H9 (cell line): ENCODE data around the gene ZP1. TPM values are rescaled to one million over a fixed set of nuclear protein-coding genes. Genes with fewer than 3 reads are reported as not detected.

Source experiments
- DNase-seq: peaks from one replicate; pipeline ENCODE4 v3.0.0-alpha.2; 2017
- H2AFZ ChIP-seq: one replicate; pipeline ENCODE4 v1.6.1; 2013; ENCODE audit warnings: mild to moderate bottlenecking, low read length, control low read depth, moderate library complexity
- H2AK5ac ChIP-seq: 2 replicates; pipeline ENCODE4 v1.6.1; 2013; ENCODE audit warnings: low read length, control low read depth, mixed read lengths; ENCODE audit not compliant: insufficient read length
- H2BK120ac ChIP-seq: one replicate; pipeline ENCODE4 v1.6.1; 2013; ENCODE audit warnings: low read depth, mild to moderate bottlenecking, low read length, control low read depth, inconsistent platforms; ENCODE audit not compliant: poor library complexity, severe bottlenecking
- H2BK12ac ChIP-seq: 2 replicates; pipeline ENCODE4 v1.6.1; 2013; ENCODE audit warnings: low read length, control low read depth, mixed read lengths, low read depth; ENCODE audit not compliant: insufficient read length
- H2BK15ac ChIP-seq: 2 replicates; pipeline ENCODE4 v1.6.1; 2013; ENCODE audit warnings: low read depth, low read length, control low read depth
- H2BK20ac ChIP-seq: one replicate; pipeline ENCODE4 v1.6.1; 2013; ENCODE audit warnings: low read depth, mild to moderate bottlenecking, low read length, control low read depth, inconsistent platforms; ENCODE audit not compliant: poor library complexity, severe bottlenecking
- H2BK5ac ChIP-seq: 2 replicates; pipeline ENCODE4 v1.6.1; 2013; ENCODE audit warnings: low read length, control low read depth, mixed read lengths; ENCODE audit not compliant: insufficient read length
- H3K14ac ChIP-seq: 2 replicates; pipeline ENCODE4 v1.6.1; 2013; ENCODE audit warnings: low read length, control low read depth; ENCODE audit not compliant: insufficient read depth
- H3K18ac ChIP-seq: 2 replicates; pipeline ENCODE4 v1.6.1; 2013; ENCODE audit warnings: low read depth, mild to moderate bottlenecking, mixed read lengths, low read length, control low read depth; ENCODE audit not compliant: insufficient read length
- H3K23ac ChIP-seq: 2 replicates; pipeline ENCODE4 v1.6.1; 2013; ENCODE audit warnings: low read length, control low read depth, mixed read lengths, low read depth; ENCODE audit not compliant: insufficient read length
- H3K23me2 ChIP-seq: 2 replicates; pipeline ENCODE4 v1.6.1; 2013; ENCODE audit warnings: low read depth, mild to moderate bottlenecking, mixed read lengths, low read length, control low read depth; ENCODE audit not compliant: insufficient read length, poor library complexity, severe bottlenecking
- H3K27ac ChIP-seq: 2 replicates; pipeline ENCODE4 v1.5.1; 2013; ENCODE audit warnings: low read length, control low read depth, mixed read lengths, low read depth; ENCODE audit not compliant: insufficient read length
- H3K27me3 ChIP-seq: 2 replicates; pipeline ENCODE4 v1.6.1; 2013; ENCODE audit warnings: low read length, control low read depth, inconsistent platforms; ENCODE audit not compliant: insufficient read depth
- H3K4ac ChIP-seq: 2 replicates; pipeline ENCODE4 v1.6.1; 2013; ENCODE audit warnings: low read depth, mild to moderate bottlenecking, control low read depth, inconsistent platforms, low read length, moderate library complexity
- H3K4me1 ChIP-seq: 2 replicates; pipeline ENCODE4 v1.6.1; 2013; ENCODE audit warnings: low read length, control low read depth, inconsistent platforms; ENCODE audit not compliant: insufficient read depth
- H3K4me2 ChIP-seq: 2 replicates; pipeline ENCODE4 v1.6.1; 2013; ENCODE audit warnings: low read length, control low read depth, mixed read lengths; ENCODE audit not compliant: insufficient read length, insufficient read depth
- H3K56ac ChIP-seq: 2 replicates; pipeline ENCODE4 v1.6.1; 2013; ENCODE audit warnings: low read depth, mild to moderate bottlenecking, mixed read lengths, low read length, control low read depth; ENCODE audit not compliant: insufficient read length
- H3K79me1 ChIP-seq: 2 replicates; pipeline ENCODE4 v1.6.1; 2013; ENCODE audit warnings: low read depth, mild to moderate bottlenecking, moderate library complexity, low read length, control low read depth, inconsistent platforms; ENCODE audit not compliant: insufficient read depth, poor library complexity, severe bottlenecking
- H3K79me2 ChIP-seq: 2 replicates; pipeline ENCODE4 v1.6.1; 2013; ENCODE audit warnings: low read length, control low read depth, inconsistent platforms; ENCODE audit not compliant: insufficient read depth
- H3K9ac ChIP-seq: 2 replicates; pipeline ENCODE4 v1.6.1; 2013; ENCODE audit warnings: low read length, control low read depth, mixed read lengths; ENCODE audit not compliant: insufficient read length; ENCODE audit errors: extremely low read depth
- H3K9me3 ChIP-seq: one replicate; pipeline ENCODE4 v1.6.1; 2013; ENCODE audit warnings: low read depth, low read length, inconsistent platforms; ENCODE audit not compliant: control insufficient read depth
- H3T11ph ChIP-seq: one replicate; pipeline ENCODE4 v1.6.1; 2013; ENCODE audit warnings: mild to moderate bottlenecking, low read length, control low read depth, inconsistent platforms
- H4K20me1 ChIP-seq: one replicate; pipeline ENCODE4 v1.6.1; 2013; ENCODE audit not compliant: control insufficient read depth, insufficient read length, insufficient read depth
- H4K5ac ChIP-seq: 2 replicates; pipeline ENCODE4 v1.6.1; 2013; ENCODE audit warnings: low read depth, mild to moderate bottlenecking, mixed read lengths, low read length, control low read depth; ENCODE audit not compliant: insufficient read length
- H4K8ac ChIP-seq: replicated peaks from 2 replicates; pipeline ENCODE4 v1.6.1; 2013; ENCODE audit warnings: low read length, control low read depth, mixed read lengths, low read depth; ENCODE audit not compliant: insufficient read length
- H4K91ac ChIP-seq: 2 replicates; pipeline ENCODE4 v1.6.1; 2013; ENCODE audit warnings: low read depth, mild to moderate bottlenecking, moderate library complexity, mixed read lengths, low read length, control low read depth; ENCODE audit not compliant: insufficient read length
- H3K27ac Mint-ChIP-seq, 3 experiments: 2 replicates in 2 of 3; 3 replicates in 1 of 3; pipeline ENCODE4 v1.8.0; 2020 to 2021; ENCODE audit warnings: mixed read lengths in 3 of 3, mild to moderate bottlenecking in 1 of 3, moderate library complexity in 1 of 3
- H3K27me3 Mint-ChIP-seq: 2 replicates; pipeline ENCODE4 v1.8.0; 2021; ENCODE audit warnings: low read depth, mild to moderate bottlenecking, moderate library complexity, mixed read lengths
- H3K36me3 Mint-ChIP-seq, 3 experiments: 2 replicates in 2 of 3; 3 replicates in 1 of 3; pipeline ENCODE4 v1.8.0; 2020 to 2021; ENCODE audit warnings: low read depth in 3 of 3, mixed read lengths in 3 of 3; ENCODE audit not compliant: insufficient read depth in 1 of 3
- H3K4me1 Mint-ChIP-seq, 2 experiments: 2 replicates each; pipeline ENCODE4 v1.8.0; 2020; ENCODE audit warnings: mixed read lengths in 2 of 2
- H3K4me3 Mint-ChIP-seq, 2 experiments: 2 replicates in 1 of 2; 3 replicates in 1 of 2; pipeline ENCODE4 v1.8.0; 2020 to 2021; ENCODE audit warnings: mild to moderate bottlenecking in 2 of 2, mixed read lengths in 2 of 2, moderate library complexity in 1 of 2
- H3K9me3 Mint-ChIP-seq, 2 experiments: 2 replicates in 1 of 2; 3 replicates in 1 of 2; pipeline ENCODE4 v1.8.0; 2020; ENCODE audit warnings: mild to moderate bottlenecking in 2 of 2, mixed read lengths in 2 of 2, moderate library complexity in 1 of 2
- CTCF ChIP-seq: fragments of 200-600 bp; sonication (generic); conservative IDR thresholded peaks from 3 replicates; pipeline ENCODE4 v1.8.0; 2021; ENCODE audit warnings: antibody characterized with exemption, mild to moderate bottlenecking
- WGBS: extraction: QIAGEN DNeasy Blood & Tissue Kit; methylation state at CpG from one replicate; pipeline ENCODE4 v1.1.7; 2013; ENCODE audit warnings: missing lambda C conversion rate, low lambda C conversion rate, mixed read lengths; ENCODE audit not compliant: insufficient read length; ENCODE audit errors: extremely low coverage; 5-methylcytosine and 5-hydroxymethylcytosine counted together
- total RNA-seq: library from RNA; stranded (reverse); gene quantifications from 2 replicates; pipeline ENCODE4 v1.2.1, GENCODE V29; 2021

Gene ZP1
- total RNA-seq, 1 experiment from 2014 or later = not detected

DNA sequence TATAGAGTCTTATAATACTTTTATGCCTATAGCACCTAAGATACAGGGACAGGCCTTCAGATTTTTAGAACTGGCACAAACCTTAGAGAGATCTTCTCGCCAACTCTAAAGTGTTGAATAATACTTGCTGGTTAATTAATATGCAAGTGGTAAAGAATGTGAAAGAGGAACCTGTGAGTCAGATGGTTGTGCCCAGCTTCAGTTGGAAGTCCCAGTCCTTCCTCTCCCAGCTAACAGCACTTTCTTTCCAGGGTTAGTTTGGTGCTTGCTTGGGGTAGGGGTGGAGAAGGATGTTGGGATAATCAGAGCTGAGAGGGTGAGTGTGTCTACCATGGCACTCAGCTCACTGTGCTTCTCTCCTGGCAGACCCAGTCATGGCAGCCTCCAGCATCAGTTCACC is 52.0 kb downstream of the ZP1 start:
- H3K9me3 Mint-ChIP-seq = no peaks in the 10 kb centered on the region
- H2AK5ac ChIP-seq = no peak overlapping the region
- no peak overlapping the region for H2BK20ac ChIP-seq
- H3K4ac ChIP-seq = no peak overlapping the region
- TF ChIP-seq CTCF = no peak
- no peak overlapping the region for H3K9ac ChIP-seq
- H3K36me3 Mint-ChIP-seq = peaks cover 13 to 44% (median 23%) of the 10 kb centered on the region in 3 experiments; a peak in 6 of 7 replicates
- DNase-seq = no peak
- no peaks in the 10 kb centered on the region for H3K27me3 ChIP-seq
- H3K9me3 ChIP-seq = no peaks in the 10 kb centered on the region
- peaks cover 4% of the 10 kb centered on the region for H3K27me3 Mint-ChIP-seq
- H3K79me2 ChIP-seq = no peaks in the 10 kb centered on the region; the same call in 1 of the 2 replicates
- H2AFZ ChIP-seq = no peak overlapping the region
- no peak overlapping the region for H4K5ac ChIP-seq
- no peak overlapping the region for H4K91ac ChIP-seq
- H3K23me2 ChIP-seq = peaks cover 16% of the 10 kb centered on the region
- H2BK12ac ChIP-seq = no peak overlapping the region
- H3K79me1 ChIP-seq = no peaks in the 10 kb centered on the region
- no peak overlapping the region for H3K4me2 ChIP-seq
- no peak overlapping the region for H2BK15ac ChIP-seq
- no peak overlapping the region for H3K4me3 Mint-ChIP-seq
- H2BK5ac ChIP-seq = no peak overlapping the region
- no peak overlapping the region for H3T11ph ChIP-seq
- H3K4me1 ChIP-seq = peaks cover 2% of the 10 kb centered on the region
- no peaks in the 10 kb centered on the region for H4K20me1 ChIP-seq
- H3K18ac ChIP-seq = no peak overlapping the region
- peaks cover 31 to 33% of the 10 kb centered on the region in 2 experiments for H3K4me1 Mint-ChIP-seq
- no peak overlapping the region for H3K27ac ChIP-seq
- WGBS = no CpG with 5 or more reads among the region's 1 CpG
- H2BK120ac ChIP-seq = no peak overlapping the region
- H3K14ac ChIP-seq = no peak overlapping the region
- no peak overlapping the region for H3K23ac ChIP-seq
- no peak overlapping the region for H3K27ac Mint-ChIP-seq
- no peak overlapping the region for H3K56ac ChIP-seq
- no peak overlapping the region for H4K8ac ChIP-seq
